Measurements from ENCODE around the gene FCHSD1. TPM values are rescaled to one million over a fixed set of nuclear protein-coding genes. Genes with fewer than 3 reads are reported as not detected.

FCHSD1 gene
- total and polyA plus RNA-seq, 2 donors (not counting 1 experiment from before 2014, with no cell fraction given): 123 to 193 TPM

Other genes with a start within 250 kb of the FCHSD1 start
- gene PCDHGA9, start 248.6 kb downstream of the FCHSD1 start, total RNA-seq: 1.9 and 2.5 TPM in 2 replicates
- gene PCDHGA9, start 248.6 kb downstream of the FCHSD1 start, polyA plus RNA-seq: 0.19 TPM in 2 replicates
- 2.1 and 2.2 TPM in 2 replicates for gene PCDHGB6, start 243.4 kb downstream of the FCHSD1 start, total RNA-seq
- gene PCDHGB6, start 243.4 kb downstream of the FCHSD1 start, polyA plus RNA-seq: 0.22 and 0.33 TPM in 2 replicates
- gene PCDHGA10, start 238.4 kb downstream of the FCHSD1 start, total RNA-seq: 1.9 and 2.0 TPM in 2 replicates
- gene PCDHGA10, start 238.4 kb downstream of the FCHSD1 start, polyA plus RNA-seq: 0.06 and 0.10 TPM in 2 replicates
- 1.9 and 2.2 TPM in 2 replicates for gene PCDHGB7, start 233.7 kb downstream of the FCHSD1 start, total RNA-seq
- gene PCDHGB7, start 233.7 kb downstream of the FCHSD1 start, polyA plus RNA-seq: 0.06 and 0.12 TPM in 2 replicates
- gene PCDHGA11, start 230.4 kb downstream of the FCHSD1 start, total RNA-seq: 1.5 and 1.8 TPM in 2 replicates
- 0.15 TPM in 1 of 2 replicates, not detected in the other for gene PCDHGA11, start 230.4 kb downstream of the FCHSD1 start, polyA plus RNA-seq
- gene PCDHGA12, start 220.9 kb downstream of the FCHSD1 start, total RNA-seq: 1.6 and 2.8 TPM in 2 replicates
- 0.09 and 0.27 TPM in 2 replicates for gene PCDHGA12, start 220.9 kb downstream of the FCHSD1 start, polyA plus RNA-seq
- 1.9 and 2.0 TPM in 2 replicates for gene PCDHGC3, start 175.5 kb downstream of the FCHSD1 start, total RNA-seq
- 0.12 and 0.88 TPM in 2 replicates for gene PCDHGC3, start 175.5 kb downstream of the FCHSD1 start, polyA plus RNA-seq
- gene PCDHGC4, start 166.4 kb downstream of the FCHSD1 start, total RNA-seq: 0.42 and 0.75 TPM in 2 replicates
- 0.09 and 0.14 TPM in 2 replicates for gene PCDHGC4, start 166.4 kb downstream of the FCHSD1 start, polyA plus RNA-seq
- gene PCDHGC5, start 162.3 kb downstream of the FCHSD1 start, total RNA-seq: 0.46 and 0.67 TPM in 2 replicates
- gene PCDHGC5, start 162.3 kb downstream of the FCHSD1 start, polyA plus RNA-seq: 0.06 and 0.10 TPM in 2 replicates
- gene DIAPH1, start 32.4 kb downstream of the FCHSD1 start, total RNA-seq: 111 and 113 TPM in 2 replicates
- gene DIAPH1, start 32.4 kb downstream of the FCHSD1 start, polyA plus RNA-seq: 59.7 and 61.5 TPM in 2 replicates
- gene HDAC3, start 14.6 kb downstream of the FCHSD1 start, total RNA-seq: 85.5 and 86.9 TPM in 2 replicates
- gene HDAC3, start 14.6 kb downstream of the FCHSD1 start, polyA plus RNA-seq: 94.0 and 119 TPM in 2 replicates
- 11.6 and 12.1 TPM in 2 replicates for gene RELL2, start 14.4 kb downstream of the FCHSD1 start, total RNA-seq
- 34.4 and 48.9 TPM in 2 replicates for gene RELL2, start 14.4 kb downstream of the FCHSD1 start, polyA plus RNA-seq
- 3.0 and 3.7 TPM in 2 replicates for gene ARAP3, start 30.8 kb upstream of the FCHSD1 start, total RNA-seq
- gene ARAP3, start 30.8 kb upstream of the FCHSD1 start, polyA plus RNA-seq: 0.25 and 0.34 TPM in 2 replicates
- not detected in 2 replicates for gene PCDH1, start 227.0 kb upstream of the FCHSD1 start, total RNA-seq
- gene PCDH1, start 227.0 kb upstream of the FCHSD1 start, polyA plus RNA-seq: 0.06 TPM in 1 of 2 replicates, not detected in the other

Data from B cell (primary cell).